ENCODE data around the gene EFCAB9.

DNA sequence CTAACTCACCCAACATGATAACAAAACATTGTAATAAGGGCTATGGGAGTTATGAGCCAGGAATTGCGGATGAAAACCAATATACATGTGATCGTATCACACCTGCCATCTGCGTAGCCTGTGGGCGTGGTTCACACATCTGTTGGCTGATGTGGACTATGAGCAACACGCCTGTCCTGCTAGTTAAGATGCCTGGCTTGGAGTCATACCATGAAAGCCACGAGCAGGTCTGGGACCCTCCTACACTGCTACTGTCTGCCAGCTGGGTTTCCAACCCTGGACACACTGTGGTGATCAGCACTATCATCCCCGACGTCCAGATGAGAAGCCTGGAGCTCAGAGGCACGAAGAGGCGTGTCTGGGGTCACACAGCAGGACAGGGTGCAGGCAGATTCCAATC is 46.1 kb upstream of the EFCAB9 start:
- TF ChIP-seq CTCF (IDR thresholded peaks at IDR 0.05): no peak
- TF ChIP-seq POLR2A (IDR thresholded peaks at IDR 0.05): no peak

Measured in uterus (tissue), 2 donors.